Prostate gland (tissue), 2 donors: Measurements from ENCODE around the gene CDH5. TPM values are rescaled to one million over a fixed set of nuclear protein-coding genes. Genes with fewer than 3 reads are reported as not detected.

Experiments
- DNase-seq: peaks from one replicate; pipeline ENCODE4 v3.0.0-alpha.2; 2019; ENCODE audit warnings: low spot score
- H3K27ac ChIP-seq, 2 donors: fragments of 200-600 bp; sonication (generic); 2 replicates each; pipeline ENCODE4 v1.5.1; 2017 to 2019
- H3K27me3 ChIP-seq: fragments of 200-600 bp; sonication (generic); replicated peaks from 2 replicates; pipeline ENCODE4 v1.5.1; 2019; ENCODE audit not compliant: insufficient read depth
- H3K36me3 ChIP-seq, 2 donors: fragments of 200-600 bp; sonication (generic); 1 replicate in 1 of 2; 2 replicates in 1 of 2; pipeline versions ENCODE4 v1.5.1 to v1.8.1; 2017 to 2019
- H3K4me1 ChIP-seq: fragments of 200-600 bp; sonication (generic); replicated peaks from 2 replicates; pipeline ENCODE4 v1.5.1; 2019
- H3K4me3 ChIP-seq, 2 donors: fragments of 200-600 bp; sonication (generic); 2 replicates each; pipeline ENCODE4 v1.5.1; 2017 to 2019
- H3K9me3 ChIP-seq: fragments of 200-600 bp; sonication (generic); 2 replicates; pipeline ENCODE4 v1.5.1; 2017
- POLR2A ChIP-seq: fragments of 450-650 bp; IDR thresholded peaks from one replicate; pipeline ENCODE4 v1.6.1; 2016; ENCODE audit warnings: antibody characterized with exemption, mild to moderate bottlenecking
- POLR2AphosphoS5 ChIP-seq: sonication (generic); formaldehyde crosslinking; IDR thresholded peaks from one replicate; pipeline ENCODE4 v1.6.1; 2017; ENCODE audit warnings: antibody characterized with exemption
- WGBS: methylation state at CpG from one replicate; pipeline ENCODE4 v1.1.5; 2018; 5-methylcytosine and 5-hydroxymethylcytosine counted together
- intact Hi-C: fragments of 100-400 bp; cut with DNase I; formaldehyde crosslinking; loops from one replicate; pipeline ENCODE4 v1.14.2; 2022
- total RNA-seq, 2 donors: library from RNA; depleted of rRNA; stranded (reverse); fragments of >200 nt; gene quantifications; one replicate each; pipeline ENCODE4 v1.1.0, GENCODE V29; 2016
- TF ChIP-seq, protein P1 (sequence below), 4 experiments: fragments of 200-600 bp in 2 of 4; fragments of 450-650 bp in 2 of 4; sonication (generic) in 2 of 4; IDR thresholded peaks; 1 replicate in 3 of 4; 2 replicates in 1 of 4; pipeline ENCODE4 v1.5.1; 2016 to 2019; ENCODE audit warnings: antibody characterized with exemption in 4 of 4, mild to moderate bottlenecking in 2 of 4, moderate library complexity in 2 of 4

Gene CDH5
- total RNA-seq, 2 donors from 2014 or later: 8.0 to 20.8 TPM

DNA sequence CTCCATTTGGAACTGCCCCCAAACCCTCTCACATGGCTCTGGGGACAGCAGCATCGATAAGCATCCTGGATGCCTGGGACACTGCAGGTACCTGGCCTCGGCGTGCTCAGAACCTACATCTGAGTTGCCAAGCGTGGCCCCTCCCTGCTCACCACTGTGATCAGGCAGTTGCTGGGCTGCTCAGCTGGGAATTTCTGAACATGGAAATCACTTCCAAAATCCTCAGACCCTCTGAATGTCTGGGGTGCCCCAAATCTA is 6.3 kb downstream of the CDH5 start:
- 91% methylated on average over 4 of the region's 4 CpGs for WGBS
- intact Hi-C loops: no loop called here
- Histone ChIP-seq H3K27ac (no peak overlapping the region), H3K36me3 (no peaks in the 10 kb centered on the region), H3K9me3 (no peaks in the 10 kb centered on the region), H3K4me1 (no peaks in the 10 kb centered on the region), H3K27me3 (no peaks in the 10 kb centered on the region), H3K4me3 (no peak overlapping the region)
- DNase-seq: no peak
- TF ChIP-seq, protein P1, sequence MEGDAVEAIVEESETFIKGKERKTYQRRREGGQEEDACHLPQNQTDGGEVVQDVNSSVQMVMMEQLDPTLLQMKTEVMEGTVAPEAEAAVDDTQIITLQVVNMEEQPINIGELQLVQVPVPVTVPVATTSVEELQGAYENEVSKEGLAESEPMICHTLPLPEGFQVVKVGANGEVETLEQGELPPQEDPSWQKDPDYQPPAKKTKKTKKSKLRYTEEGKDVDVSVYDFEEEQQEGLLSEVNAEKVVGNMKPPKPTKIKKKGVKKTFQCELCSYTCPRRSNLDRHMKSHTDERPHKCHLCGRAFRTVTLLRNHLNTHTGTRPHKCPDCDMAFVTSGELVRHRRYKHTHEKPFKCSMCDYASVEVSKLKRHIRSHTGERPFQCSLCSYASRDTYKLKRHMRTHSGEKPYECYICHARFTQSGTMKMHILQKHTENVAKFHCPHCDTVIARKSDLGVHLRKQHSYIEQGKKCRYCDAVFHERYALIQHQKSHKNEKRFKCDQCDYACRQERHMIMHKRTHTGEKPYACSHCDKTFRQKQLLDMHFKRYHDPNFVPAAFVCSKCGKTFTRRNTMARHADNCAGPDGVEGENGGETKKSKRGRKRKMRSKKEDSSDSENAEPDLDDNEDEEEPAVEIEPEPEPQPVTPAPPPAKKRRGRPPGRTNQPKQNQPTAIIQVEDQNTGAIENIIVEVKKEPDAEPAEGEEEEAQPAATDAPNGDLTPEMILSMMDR (IDR thresholded peaks at IDR 0.05): no peak
- TF ChIP-seq POLR2AphosphoS5 (no peak), POLR2A (no peak)

DNA sequence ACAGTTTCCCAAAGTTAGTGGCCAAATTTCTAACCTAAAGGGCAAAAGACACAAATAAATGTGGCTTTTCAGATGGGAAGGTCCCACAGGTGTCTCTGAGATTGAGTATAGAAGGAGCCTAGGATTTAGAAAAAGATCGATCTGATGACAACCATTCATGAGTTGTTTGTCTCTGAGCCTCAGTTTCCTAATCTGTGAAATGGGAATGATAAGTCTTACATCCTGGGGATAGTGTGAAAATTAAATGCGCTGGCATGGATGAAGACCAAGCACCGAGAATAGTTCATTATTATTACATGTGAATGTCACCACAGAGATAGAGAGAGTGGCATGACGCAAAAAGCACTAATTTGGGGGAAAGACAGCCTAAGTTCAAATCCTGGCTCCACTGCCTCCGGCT is 7.2 kb downstream of the CDH5 start:
- no peaks in the 10 kb centered on the region for H3K36me3 ChIP-seq
- 94% methylated on average over 5 of the region's 5 CpGs for WGBS
- no peak overlapping the region for H3K27ac ChIP-seq
- intact Hi-C loops: no loop called here
- H3K4me3 ChIP-seq: no peak overlapping the region
- TF ChIP-seq POLR2AphosphoS5: no peak
- no peak for TF ChIP-seq POLR2A
- TF ChIP-seq, protein P1 (IDR thresholded peaks at IDR 0.05): no peak
- no peaks in the 10 kb centered on the region for H3K9me3 ChIP-seq
- no peaks in the 10 kb centered on the region for H3K27me3 ChIP-seq
- H3K4me1 ChIP-seq: no peaks in the 10 kb centered on the region
- DNase-seq: no peak

DNA sequence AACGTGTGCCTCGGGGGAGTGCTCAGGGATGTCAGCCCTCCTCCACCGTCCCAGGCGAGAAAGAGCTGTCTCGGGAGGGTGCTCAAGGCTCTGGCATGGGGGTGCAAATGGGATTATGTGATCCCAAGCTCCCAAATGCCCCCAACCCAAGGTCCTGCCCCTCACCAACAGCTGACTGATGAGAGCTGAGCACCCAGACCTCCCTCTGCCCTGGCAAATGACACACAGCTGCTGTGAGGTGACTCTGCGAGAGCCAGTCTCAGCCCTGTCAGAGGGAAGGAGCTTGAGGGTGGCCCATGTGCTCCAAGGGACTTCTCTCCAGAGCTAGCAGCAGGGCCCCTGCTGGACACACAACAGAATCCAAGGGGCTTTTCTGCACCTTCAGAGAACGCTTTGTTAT is 7.7 kb downstream of the CDH5 start:
- intact Hi-C loops: no loop called here
- WGBS: 78% methylated on average over 7 of the region's 7 CpGs
- Histone ChIP-seq H3K36me3 (no peaks in the 10 kb centered on the region), H3K27me3 (no peaks in the 10 kb centered on the region), H3K27ac (no peak overlapping the region), H3K4me1 (no peaks in the 10 kb centered on the region), H3K9me3 (no peaks in the 10 kb centered on the region), H3K4me3 (no peak overlapping the region)
- DNase-seq: no peak
- TF ChIP-seq POLR2A: no peak
- TF ChIP-seq POLR2AphosphoS5: no peak
- TF ChIP-seq, protein P1 (IDR thresholded peaks at IDR 0.05): no peak

DNA sequence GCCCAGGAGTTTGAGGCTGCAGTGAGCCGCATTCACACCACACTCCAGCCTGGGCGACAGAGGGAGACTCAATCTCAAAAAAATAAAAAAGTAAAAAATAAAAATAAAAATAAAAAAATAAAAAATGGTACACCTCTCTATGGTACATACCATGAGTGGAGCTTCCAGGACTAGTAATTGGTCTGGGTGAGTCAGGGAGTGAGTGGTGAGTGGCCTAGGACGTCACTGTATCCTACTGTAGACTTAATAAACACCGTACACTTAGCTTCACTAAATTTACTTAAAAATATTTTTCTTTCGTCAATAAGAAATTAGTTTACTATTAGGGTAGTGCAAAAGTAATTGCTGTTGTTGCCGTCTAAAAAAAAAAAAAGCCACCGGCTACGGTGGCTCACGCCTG is 9.0 kb downstream of the CDH5 start:
- 84% methylated on average over 9 of the region's 9 CpGs for WGBS
- intact Hi-C loops: no loop called here

DNA sequence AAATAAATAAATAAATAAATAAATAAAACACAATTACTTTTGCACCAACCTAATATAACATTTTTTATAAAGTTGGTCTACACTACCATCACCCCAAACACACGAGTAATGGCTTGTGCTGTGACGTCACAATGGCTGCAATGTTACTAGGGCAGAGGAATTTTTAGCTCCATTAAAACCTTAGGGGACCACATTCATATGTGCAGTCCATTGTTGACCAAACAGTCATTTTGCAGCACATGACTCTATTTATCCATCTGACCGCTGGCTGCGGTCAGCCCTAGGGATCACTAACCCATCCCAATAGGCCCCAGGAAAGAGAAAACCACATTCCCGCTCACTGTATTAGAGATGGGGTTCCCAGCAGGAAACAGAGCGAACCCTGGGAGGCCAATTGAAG is 9.6 kb downstream of the CDH5 start:
- TF ChIP-seq POLR2A (no peak), POLR2AphosphoS5 (no peak)
- TF ChIP-seq, protein P1 (IDR thresholded peaks at IDR 0.05): no peak
- H3K36me3 ChIP-seq: no peaks in the 10 kb centered on the region
- WGBS: 89% methylated on average over 6 of the region's 6 CpGs

More for the DNA sequence above, 9.0 kb downstream of the CDH5 start:
- H3K27ac ChIP-seq: no peak overlapping the region
- no peaks in the 10 kb centered on the region for H3K4me1 ChIP-seq
- no peaks in the 10 kb centered on the region for H3K27me3 ChIP-seq
- H3K9me3 ChIP-seq: no peaks in the 10 kb centered on the region
- DNase-seq: no peak
- no peak overlapping the region for H3K4me3 ChIP-seq
- H3K36me3 ChIP-seq: no peaks in the 10 kb centered on the region
- no peak for TF ChIP-seq POLR2AphosphoS5
- TF ChIP-seq, protein P1 (IDR thresholded peaks at IDR 0.05): no peak
- no peak for TF ChIP-seq POLR2A

More for the DNA sequence above, 9.6 kb downstream of the CDH5 start:
- H3K27me3 ChIP-seq: no peaks in the 10 kb centered on the region
- no peaks in the 10 kb centered on the region for H3K9me3 ChIP-seq
- intact Hi-C loops: no loop called here
- H3K4me3 ChIP-seq: no peak overlapping the region
- H3K4me1 ChIP-seq: no peaks in the 10 kb centered on the region
- H3K27ac ChIP-seq: no peak overlapping the region
- no peak for DNase-seq
